AG10803 (cell line): Measurements from ENCODE around the gene SPCS1.

Experiments used
- DNase-seq: peaks from one replicate; pipeline ENCODE4 v3.0.0; 2010; ENCODE audit warnings: low read depth
- H3K4me3 ChIP-seq: 2 replicates; pipeline ENCODE4 v1.5.1; 2011; ENCODE audit warnings: mild to moderate bottlenecking, low read length, control low read depth
- CTCF ChIP-seq: conservative IDR thresholded peaks from 2 replicates; pipeline ENCODE4 v1.5.1; 2011; ENCODE audit warnings: mild to moderate bottlenecking, low read length, control low read depth, inconsistent platforms

Gene SPCS1

GRCh38 chr3:52754373-52754772 is 48.5 kb downstream of the SPCS1 start:
- no peak overlapping the region for H3K4me3 ChIP-seq
- no peak for DNase-seq
- no peak for TF ChIP-seq CTCF

GRCh38 chr3:52756141-52756540 is 50.2 kb downstream of the SPCS1 start:
- DNase-seq, result no peak
- H3K4me3 ChIP-seq, result no peak overlapping the region
- no peak for TF ChIP-seq CTCF
